ENCODE results near the gene AGAP5.
"Not testable (repeated sequence)": the region's sequence is repeated elsewhere in the genome, so short reads cannot be mapped to it uniquely, and the experiment has no call there.

AGAP5 gene

GRCh38 chr10:73713912-73714311 is 16.0 kb upstream of the AGAP5 start:
- not testable (repeated sequence) for DNase-seq

DNA sequence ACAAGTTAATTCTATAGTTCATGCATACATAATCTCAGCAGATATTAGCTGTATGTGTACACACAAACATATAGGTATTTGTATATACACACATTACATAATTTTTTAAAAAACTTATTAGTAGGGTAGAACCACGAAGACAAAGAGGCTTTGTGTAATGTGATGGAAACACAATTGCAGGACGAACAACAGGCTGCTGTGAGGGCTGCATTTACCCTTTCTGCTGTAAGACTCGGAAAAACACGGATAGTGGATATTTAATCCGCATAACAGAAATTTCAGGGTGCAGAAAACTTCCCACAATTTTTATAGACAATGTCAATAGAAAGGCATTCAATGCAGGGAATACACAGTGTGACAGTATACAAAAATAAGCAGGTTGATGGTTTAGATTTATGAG is 13.8 kb upstream of the AGAP5 start:
- DNase-seq = not testable (repeated sequence)

DNA sequence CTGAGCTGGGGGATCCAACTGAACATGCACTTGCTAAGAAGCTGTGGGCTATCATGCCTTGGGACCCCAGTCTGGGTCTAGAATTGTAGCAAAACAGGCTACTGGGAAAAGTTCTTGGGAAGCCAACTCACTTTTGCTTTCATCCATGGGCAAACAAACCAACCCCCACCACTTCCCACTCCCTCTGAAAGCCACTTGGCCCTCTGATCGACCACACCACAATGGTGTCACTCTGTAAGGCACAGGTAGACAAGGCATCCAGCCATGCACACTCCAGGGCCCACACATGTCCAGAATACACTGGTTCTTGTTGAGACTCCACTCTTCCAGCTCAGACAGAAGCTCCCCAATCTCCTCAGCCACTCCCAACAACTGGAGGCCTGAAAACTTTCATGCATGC is 10.2 kb upstream of the AGAP5 start:
- not testable (repeated sequence) for DNase-seq

DNA sequence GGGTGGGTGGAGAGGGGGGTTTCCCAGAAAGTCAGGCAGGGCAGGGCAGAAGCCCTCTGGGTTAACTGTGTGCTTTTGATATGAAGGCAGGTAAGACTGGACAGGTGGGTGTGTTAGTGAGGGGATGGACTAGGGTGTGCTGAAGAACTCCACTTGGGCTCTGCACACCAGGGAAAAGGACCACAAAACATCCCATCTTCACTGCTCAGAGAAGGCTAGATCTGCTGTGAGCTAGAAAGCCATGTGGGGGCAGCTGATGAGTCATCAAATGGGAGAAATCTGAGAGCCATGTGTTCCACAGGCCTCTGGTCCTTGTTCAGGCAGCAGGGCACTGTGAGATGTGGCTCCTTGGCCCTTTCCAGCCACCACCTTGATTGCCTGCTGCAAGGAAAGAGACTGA is 9.7 kb upstream of the AGAP5 start:
- not testable (repeated sequence) for DNase-seq

DNA sequence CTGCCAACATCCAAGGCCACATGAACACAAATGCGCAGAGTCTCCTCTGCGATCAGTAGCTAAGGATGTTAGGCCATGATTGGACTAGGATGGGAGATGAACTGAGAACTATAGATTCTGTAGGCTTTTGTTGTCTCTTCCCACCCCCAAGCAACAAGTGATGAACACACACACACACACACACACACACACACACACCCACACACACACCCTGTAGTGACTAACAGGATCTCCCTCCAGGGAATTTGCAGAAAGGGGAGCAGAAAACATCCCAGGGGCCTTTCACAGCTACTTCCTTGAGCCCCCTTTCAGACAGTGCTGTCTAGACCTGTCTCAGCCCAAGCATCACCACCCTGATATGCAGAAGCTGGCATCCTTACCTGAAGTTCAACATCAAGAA is 8.6 kb upstream of the AGAP5 start:
- DNase-seq = not testable (repeated sequence)

DNA sequence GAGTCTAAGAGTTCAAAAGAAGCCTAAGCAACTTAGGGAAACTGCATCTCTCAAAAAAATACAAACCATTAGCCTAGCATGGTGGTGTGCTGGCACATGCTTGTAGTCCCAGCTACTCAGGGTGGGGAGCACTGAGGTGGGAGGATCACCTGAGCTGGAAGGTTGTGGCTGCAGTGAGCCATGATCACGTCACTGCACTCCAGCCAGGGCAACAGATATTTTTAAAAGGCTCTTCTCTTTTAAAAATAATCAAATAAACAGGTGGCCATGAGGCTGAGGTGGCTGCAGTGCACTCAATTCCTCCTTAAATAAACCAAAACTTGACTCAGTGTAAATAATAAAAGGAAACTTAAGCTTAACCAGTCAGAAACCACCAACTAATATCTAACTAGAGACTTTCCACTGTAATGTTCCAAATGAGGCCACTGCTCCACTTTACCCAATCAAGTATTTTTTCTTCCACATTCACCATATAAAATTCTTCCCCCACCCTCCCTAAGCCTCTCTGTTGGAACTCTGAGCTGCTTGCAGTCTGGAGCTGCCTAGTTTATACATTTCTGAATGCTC is 7.7 kb upstream of the AGAP5 start:
- not testable (repeated sequence) for DNase-seq

GRCh38 chr10:73703924-73704323 is 6.0 kb upstream of the AGAP5 start:
- not testable (repeated sequence) for DNase-seq

DNA sequence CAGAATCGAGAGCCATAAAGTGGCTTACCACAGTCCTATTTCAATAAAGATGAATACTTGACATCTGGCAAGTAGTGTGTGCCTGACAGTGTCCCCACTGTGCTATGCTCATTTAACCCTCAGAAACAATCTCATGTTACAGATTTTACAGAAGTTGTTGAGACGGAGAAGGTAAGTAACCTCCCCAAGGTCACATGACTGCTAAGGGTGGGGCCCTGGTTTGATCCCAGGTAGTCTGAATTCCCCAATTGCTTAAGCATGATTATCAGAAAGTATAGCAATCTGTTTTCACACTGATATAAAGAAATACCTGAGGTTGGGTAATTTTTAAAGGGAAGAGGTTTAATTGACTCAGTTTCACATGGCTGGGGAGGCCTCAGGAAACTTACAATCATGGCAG is 910 bp upstream of the AGAP5 start:
- DNase-seq = not testable (repeated sequence)

DNA sequence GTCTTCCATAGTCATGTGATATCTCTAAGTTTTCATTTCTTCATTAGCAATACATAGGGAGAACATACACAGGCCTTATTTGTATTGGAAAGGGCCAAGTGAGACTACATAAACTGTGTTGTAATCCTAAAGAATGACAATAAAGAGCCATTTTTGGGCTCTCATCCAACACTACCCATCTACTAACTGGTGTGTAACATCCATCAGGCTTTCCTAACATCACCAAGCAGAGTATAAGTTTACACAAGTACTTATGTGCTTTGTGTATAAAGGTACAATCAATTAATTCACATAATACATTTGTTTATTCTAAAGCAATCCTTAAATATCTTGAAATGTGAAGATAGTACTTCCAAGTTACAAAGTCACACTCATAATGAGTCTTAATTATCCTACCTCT is 2.6 kb downstream of the AGAP5 start:
- not testable (repeated sequence) for DNase-seq

GRCh38 chr10:73690755-73691154 is 7.2 kb downstream of the AGAP5 start:
- DNase-seq = not testable (repeated sequence)

DNA sequence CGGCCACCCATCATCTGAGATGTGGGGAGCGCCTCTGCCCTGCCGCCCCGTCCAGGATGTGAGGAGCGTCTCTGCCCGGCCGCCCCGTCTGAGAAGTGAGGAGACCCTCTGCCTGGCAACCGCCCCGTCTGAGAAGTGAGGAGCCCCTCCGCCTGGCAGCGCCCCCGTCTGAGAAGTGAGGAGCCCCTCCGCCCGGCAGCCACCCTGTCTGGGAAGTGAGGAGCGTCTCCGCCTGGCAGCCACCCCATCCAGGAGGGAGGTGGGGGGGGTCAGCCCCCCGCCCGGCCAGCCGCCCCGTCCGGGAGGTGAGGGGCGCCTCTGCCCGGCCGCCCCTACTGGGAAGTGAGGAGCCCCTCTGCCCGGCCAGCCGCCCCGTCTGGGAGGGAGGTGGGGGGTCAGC is 8.3 kb downstream of the AGAP5 start:
- DNase-seq = not testable (repeated sequence)

- DNase-seq = not testable (repeated sequence)
Measured at GRCh38 chr10:73687641-73688040, 10.3 kb downstream of the AGAP5 start.

DNA sequence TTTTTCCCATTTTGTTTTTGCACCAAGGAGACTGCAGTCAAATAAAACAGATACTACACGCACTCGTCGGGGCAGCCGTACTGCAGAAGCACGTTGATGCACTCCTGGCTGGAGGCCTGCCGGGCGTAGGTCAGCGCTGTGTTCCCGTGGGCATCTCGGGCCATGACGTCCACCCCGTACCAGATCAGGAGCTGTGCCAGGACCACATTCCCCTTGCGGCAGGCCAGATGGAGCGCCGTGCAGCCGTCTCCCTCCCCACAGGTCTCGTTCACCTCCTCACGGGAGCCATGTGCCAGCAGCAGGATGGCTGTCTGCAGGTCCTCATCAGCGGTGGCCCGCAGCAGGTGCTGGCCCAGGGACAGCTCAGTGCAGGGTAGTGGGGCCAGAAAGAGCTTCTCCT is 23.4 kb downstream of the AGAP5 start:
- DNase-seq = not testable (repeated sequence)

DNA sequence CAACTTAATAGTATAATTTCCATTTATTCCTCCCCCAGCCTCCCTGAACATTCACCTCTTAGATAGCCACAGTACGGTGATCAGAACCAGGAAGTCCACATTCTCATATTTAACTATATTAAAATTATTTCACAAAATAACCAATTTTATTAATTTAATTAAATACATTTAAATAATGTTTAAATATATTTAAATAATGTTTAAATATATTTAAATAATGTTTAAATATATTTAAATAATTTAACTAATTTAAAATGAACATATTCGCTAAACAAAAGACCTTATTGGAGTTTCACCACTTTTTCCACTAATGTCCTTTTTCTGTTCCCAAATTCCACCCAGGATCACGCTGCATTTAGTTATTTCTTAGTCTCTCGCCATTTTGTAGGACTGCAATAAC is 29.5 kb downstream of the AGAP5 start:
- DNase-seq = not testable (repeated sequence)

DNA sequence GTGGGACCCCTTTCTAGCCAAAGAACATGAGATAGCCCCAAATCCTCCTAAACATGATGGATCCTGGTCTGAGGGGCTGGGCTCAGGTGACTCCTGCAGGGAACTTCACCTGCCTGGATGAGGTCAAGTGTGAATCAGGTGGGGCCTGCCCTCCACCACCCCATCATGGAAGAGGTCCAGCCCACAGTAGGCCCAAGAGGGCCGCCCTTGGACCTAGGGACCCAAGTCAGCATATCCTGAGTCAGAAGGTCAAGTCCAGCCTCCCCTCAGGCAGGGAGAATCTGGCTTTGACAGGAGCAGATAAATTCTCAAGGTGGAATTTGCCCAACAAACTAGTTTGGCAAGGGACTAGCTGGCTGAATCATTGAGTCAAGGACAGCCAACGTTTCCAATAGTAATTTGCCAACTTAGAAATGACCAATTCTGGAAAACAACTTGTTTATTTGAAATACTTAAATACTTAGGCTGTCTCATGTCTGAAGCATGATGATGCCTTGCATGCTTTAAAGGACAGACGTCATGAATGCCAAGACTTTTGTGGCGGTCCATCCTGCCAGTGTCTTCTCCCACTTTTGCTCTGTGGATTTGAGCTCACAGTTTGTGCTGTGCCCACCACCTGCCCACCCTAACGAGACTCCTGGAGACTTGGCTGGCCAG is 31.6 kb downstream of the AGAP5 start:
- DNase-seq = not testable (repeated sequence)

DNA sequence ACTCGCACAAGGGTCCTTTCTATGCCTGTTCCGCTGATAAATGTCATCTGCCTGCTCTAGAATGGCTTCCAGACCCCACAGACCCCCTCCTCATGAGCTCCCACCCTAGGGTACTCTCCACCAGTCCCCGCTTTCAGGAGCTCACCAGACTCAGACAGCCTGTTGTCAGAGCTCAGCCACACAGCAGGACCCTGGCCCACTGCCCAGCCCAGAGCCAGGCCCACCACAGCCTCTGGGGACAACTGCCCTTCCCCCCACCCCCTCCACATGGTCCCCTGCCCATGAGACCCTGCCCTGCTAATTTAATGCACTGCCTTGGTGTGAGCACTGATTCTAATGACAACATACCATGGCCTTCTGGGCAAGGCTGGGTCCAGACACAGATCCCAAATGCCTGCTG is 32.3 kb downstream of the AGAP5 start:
- DNase-seq = not testable (repeated sequence)

- DNase-seq = not testable (repeated sequence)
Measured at GRCh38 chr10:73664156-73665040, 33.5 kb downstream of the AGAP5 start.

DNA sequence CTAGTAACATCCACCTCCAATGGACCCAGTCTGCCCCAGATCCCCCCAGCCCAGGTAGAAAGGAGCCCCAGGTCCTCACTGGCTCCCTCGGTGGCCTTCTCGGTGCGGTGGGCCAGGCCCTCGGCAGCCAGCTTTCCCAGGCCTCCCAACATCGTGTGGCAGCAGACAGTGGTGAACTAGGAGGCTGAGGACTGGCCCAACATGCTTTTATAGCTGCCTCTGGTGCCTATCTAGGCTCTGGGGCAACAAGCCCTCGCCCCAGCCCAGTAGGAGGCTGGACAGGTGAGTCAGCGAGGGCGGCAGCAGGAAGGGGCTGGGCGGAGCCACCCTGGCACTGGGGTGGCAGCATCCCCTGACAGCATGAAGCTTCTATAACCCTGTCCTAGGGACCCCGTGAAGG is 34.3 kb downstream of the AGAP5 start:
- DNase-seq = not testable (repeated sequence)

- not testable (repeated sequence) for DNase-seq
Measured at GRCh38 chr10:73662705-73663104, 35.2 kb downstream of the AGAP5 start.

DNA sequence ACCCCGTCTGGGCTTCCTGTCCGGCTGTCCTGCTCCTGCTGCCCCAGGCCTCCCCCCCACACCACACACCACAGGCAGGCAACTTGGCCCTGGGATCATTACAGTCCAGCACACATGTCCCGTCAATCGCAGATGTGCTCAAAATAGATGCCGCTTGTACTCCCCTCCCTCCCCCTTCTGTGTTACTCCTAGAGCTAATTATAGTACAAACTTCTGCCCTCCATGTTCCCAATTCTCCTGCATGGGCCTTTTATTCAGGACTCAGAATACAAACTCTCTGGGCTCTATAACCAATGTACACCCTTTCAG is 42.0 kb downstream of the AGAP5 start, which contains the start of gene SYNPO2L:
Gene SYNPO2L, minus strand, starts transcription at position 40 of the 309 bp plus-strand sequence. CDS start 107 bp downstream, outside the sequence.
- no peak for DNase-seq

DNA sequence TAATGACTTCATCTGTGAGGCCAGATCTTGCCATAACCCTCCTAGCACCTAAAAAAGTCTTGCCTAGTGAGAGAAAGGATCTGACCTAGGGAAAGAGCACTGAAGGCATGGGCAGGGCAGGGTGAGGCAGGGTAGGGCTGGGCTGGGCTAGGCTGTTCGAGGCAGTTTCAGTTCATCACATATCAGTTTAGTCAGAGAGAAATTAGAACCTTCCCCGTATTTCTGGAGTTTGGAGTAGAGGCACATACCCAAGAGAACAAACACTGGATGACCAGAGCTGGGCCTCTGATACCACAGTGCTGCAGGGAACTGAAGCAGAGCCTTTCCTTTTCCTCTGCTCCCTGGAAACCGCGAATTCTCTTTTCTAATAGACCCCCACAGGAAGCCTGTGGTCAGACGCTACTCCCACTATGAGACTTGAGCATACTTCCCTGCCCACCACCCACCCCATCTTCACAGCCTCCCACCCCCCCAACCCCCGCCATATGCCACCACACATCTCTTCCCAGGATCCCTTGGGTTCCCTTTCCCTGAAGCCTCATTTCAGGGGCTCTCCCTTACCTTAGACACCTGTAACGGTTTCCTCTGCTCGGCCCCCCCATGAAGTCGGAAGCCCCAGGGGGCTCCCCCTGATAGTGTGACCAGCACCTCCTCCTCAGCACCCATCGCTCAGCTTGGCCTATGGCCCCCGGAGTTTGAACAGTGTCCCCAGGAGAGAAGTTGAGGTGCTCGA is 42.5 kb downstream of the AGAP5 start:
- DNase-seq = no peak

DNA sequence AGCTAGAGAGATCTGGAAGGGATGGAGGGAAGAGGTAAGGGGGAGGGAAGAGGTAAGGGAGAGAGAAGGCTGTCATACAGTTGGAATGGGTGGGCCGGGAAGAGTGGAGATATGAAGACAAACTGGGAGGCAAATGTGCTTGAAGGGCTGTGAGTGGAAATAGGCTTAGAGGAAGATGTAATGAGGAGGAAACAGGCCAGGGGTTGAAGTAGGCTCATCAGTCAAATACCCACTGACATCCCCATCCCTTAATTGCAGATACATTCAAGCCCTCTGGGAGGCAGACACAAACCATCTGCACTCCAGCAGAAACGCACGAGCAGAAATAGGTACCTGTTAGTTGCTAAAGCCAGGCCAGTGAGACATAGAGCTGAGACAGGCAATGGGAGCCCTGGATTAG is 44.2 kb downstream of the AGAP5 start:
- no peak for DNase-seq

DNA sequence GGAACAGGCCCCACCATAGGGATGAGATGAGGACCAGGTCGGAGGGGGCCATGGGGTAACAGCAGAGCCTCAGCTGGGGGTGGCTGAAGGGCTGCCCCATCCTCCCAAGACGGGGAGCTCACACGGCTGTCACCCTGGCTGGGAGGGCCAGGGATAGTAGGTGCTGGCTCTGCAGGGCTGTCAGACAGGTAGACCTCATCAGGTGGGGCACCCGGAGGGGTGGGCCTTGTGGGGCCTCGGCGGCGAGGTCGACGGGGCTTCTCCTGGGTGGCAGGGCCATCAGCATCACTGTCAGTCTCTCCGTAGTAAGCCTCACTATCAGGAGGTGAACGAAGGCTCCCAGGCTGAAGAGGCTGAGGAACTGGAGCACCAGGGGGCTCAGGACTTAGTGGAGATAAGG is 44.7 kb downstream of the AGAP5 start:
- no peak for DNase-seq
